Esophagus muscularis mucosa (tissue), 4 donors: ENCODE results near the gene C15orf61. TPM values are rescaled to one million over a fixed set of nuclear protein-coding genes. Genes with fewer than 3 reads are reported as not detected.

ENCODE experiments used
- DNase-seq: peaks from one replicate; pipeline ENCODE4 v3.0.0-alpha.2; 2017; ENCODE audit errors: extremely low spot score
- H3K27ac ChIP-seq, 4 donors: fragments of 200-600 bp; sonication (generic); replicated peaks in 1 of 4; 1 replicate in 3 of 4; 2 replicates in 1 of 4; pipeline ENCODE4 v1.5.1; 2016 to 2019; ENCODE audit warnings: mild to moderate bottlenecking in 1 of 4
- H3K27me3 ChIP-seq, 4 donors: fragments of 200-600 bp; sonication (generic); one replicate each; pipeline versions ENCODE4 v1.5.1 to v1.6.0; 2016 to 2019
- H3K36me3 ChIP-seq, 4 donors: fragments of 200-600 bp; sonication (generic); one replicate each; pipeline ENCODE4 v1.5.1; 2016 to 2019
- H3K4me1 ChIP-seq, 4 donors: fragments of 200-600 bp; sonication (generic); one replicate each; pipeline ENCODE4 v1.5.1; 2016 to 2019
- H3K4me3 ChIP-seq, 4 donors: fragments of 200-600 bp; sonication (generic); 1 replicate in 2 of 4; 2 replicates in 2 of 4; pipeline ENCODE4 v1.5.1; 2016 to 2019; ENCODE audit warnings: mild to moderate bottlenecking in 4 of 4, moderate library complexity in 1 of 4
- H3K9me3 ChIP-seq, 4 donors: fragments of 200-600 bp; sonication (generic); 1 replicate in 3 of 4; 2 replicates in 1 of 4; pipeline ENCODE4 v1.5.1; 2016 to 2019
- CTCF ChIP-seq, 3 experiments: fragments of 200-600 bp in 2 of 3; fragments of 450-650 bp in 1 of 3; sonication (generic) in 2 of 3; IDR thresholded peaks; one replicate each; pipeline ENCODE4 v1.5.1; 2017 to 2019; ENCODE audit warnings: antibody characterized with exemption in 3 of 3, mild to moderate bottlenecking in 2 of 3, moderate library complexity in 1 of 3
- EP300 ChIP-seq: sonication (generic); formaldehyde crosslinking; IDR thresholded peaks from one replicate; pipeline ENCODE4 v1.6.1; 2017; ENCODE audit warnings: antibody characterized with exemption
- POLR2A ChIP-seq: fragments of 450-650 bp; IDR thresholded peaks from one replicate; pipeline ENCODE4 v1.6.1; 2017; ENCODE audit warnings: antibody characterized with exemption, moderate library complexity, mild to moderate bottlenecking, low read depth
- POLR2AphosphoS5 ChIP-seq, 2 donors: sonication (generic); formaldehyde crosslinking; IDR thresholded peaks; one replicate each; pipeline ENCODE4 v1.6.1; 2017; ENCODE audit warnings: antibody characterized with exemption in 2 of 2
- WGBS: methylation state at CpG from one replicate; pipeline ENCODE4 v1.1.5; 2018; 5-methylcytosine and 5-hydroxymethylcytosine counted together
- intact Hi-C: fragments of 100-400 bp; cut with DNase I; formaldehyde crosslinking; loops from one replicate; pipeline ENCODE4 v1.15.1; 2023
- total RNA-seq, 4 donors: library from RNA; depleted of rRNA; stranded (reverse); fragments of >200 nt; gene quantifications; one replicate each; pipeline versions ENCODE4 v1.1.0 to v1.2.1, GENCODE V29; 2016

The C15orf61 gene
- total RNA-seq, 4 donors from 2014 or later, result 3.8 to 8.1 (median 5.7) TPM

GRCh38 chr15:67480741-67481140 is 40.2 kb upstream of the C15orf61 start:
- TF ChIP-seq POLR2A, result no peak
- TF ChIP-seq POLR2AphosphoS5 (IDR thresholded peaks at IDR 0.05), result no peak
- no peak for TF ChIP-seq CTCF (IDR thresholded peaks at IDR 0.05)
- no peak for TF ChIP-seq EP300
- no peaks in the 10 kb centered on the region for H3K36me3 ChIP-seq
- H3K4me3 ChIP-seq, result no peak overlapping the region
- H3K27ac ChIP-seq, result no peak overlapping the region
- WGBS, result 85% methylated on average over 1 of the region's 1 CpG
- H3K27me3 ChIP-seq, result no peaks in the 10 kb centered on the region
- DNase-seq, result no peak
- intact Hi-C loops, result no loop called here
- no peaks in the 10 kb centered on the region for H3K4me1 ChIP-seq
- H3K9me3 ChIP-seq, result no peaks in the 10 kb centered on the region

- TF ChIP-seq EP300, result no peak
- TF ChIP-seq POLR2AphosphoS5 (IDR thresholded peaks at IDR 0.05), result no peak
- TF ChIP-seq POLR2A, result no peak
- TF ChIP-seq CTCF (IDR thresholded peaks at IDR 0.05), result no peak
- H3K27me3 ChIP-seq, result no peaks in the 10 kb centered on the region
- no peaks in the 10 kb centered on the region for H3K4me1 ChIP-seq
- H3K9me3 ChIP-seq, result no peaks in the 10 kb centered on the region
- H3K27ac ChIP-seq, result no peak overlapping the region
- no peak overlapping the region for H3K4me3 ChIP-seq
- H3K36me3 ChIP-seq, result no peaks in the 10 kb centered on the region
- 96% methylated on average over 2 of the region's 2 CpGs for WGBS
- intact Hi-C loops, result no loop called here
- no peak for DNase-seq
Observed at GRCh38 chr15:67481680-67482079, 39.3 kb upstream of the C15orf61 start.

- peaks cover 0 to 10% (median 0%) of the 10 kb centered on the region in 4 donors for H3K36me3 ChIP-seq
- H3K27ac ChIP-seq, result no peak overlapping the region
- no peaks in the 10 kb centered on the region for H3K9me3 ChIP-seq
- no peak overlapping the region for H3K4me3 ChIP-seq
- DNase-seq, result no peak
- H3K4me1 ChIP-seq, result no peaks in the 10 kb centered on the region
- WGBS, result 100% methylated on average over 1 of the region's 1 CpG
- no peaks in the 10 kb centered on the region for H3K27me3 ChIP-seq
- intact Hi-C loops, result no loop called here
- TF ChIP-seq CTCF (IDR thresholded peaks at IDR 0.05) (no peak), EP300 (no peak), POLR2A (no peak), POLR2AphosphoS5 (IDR thresholded peaks at IDR 0.05) (no peak)
Observed at GRCh38 chr15:67495585-67495984, 25.3 kb upstream of the C15orf61 start.

GRCh38 chr15:67501177-67501835 is 19.6 kb upstream of the C15orf61 start:
- intact Hi-C loops, result no loop called here
- WGBS, result 24% methylated on average over 2 of the region's 2 CpGs
- H3K27ac ChIP-seq, result no peak overlapping the region

More at GRCh38 chr15:67501177-67501835, 19.6 kb upstream of the C15orf61 start:
- Histone ChIP-seq H3K9me3 (no peaks in the 10 kb centered on the region), H3K36me3 (no peaks in the 10 kb centered on the region), H3K27me3 (no peaks in the 10 kb centered on the region), H3K4me3 (peak overlapping the region in 3 of 4 donors; percentile 1 to 28 (median 2)), H3K4me1 (peaks cover 0 to 6% (median 0%) of the 10 kb centered on the region in 4 donors)
- TF ChIP-seq POLR2AphosphoS5 (IDR thresholded peaks at IDR 0.05) (no peak), CTCF (IDR thresholded peaks at IDR 0.05) (peak; percentile 19 to 33 (median 30))
- DNase-seq, result no peak
